CD14-positive monocyte (primary cell): Measurements from ENCODE around the gene SGCG. TPM values are rescaled to one million over a fixed set of nuclear protein-coding genes. Genes with fewer than 3 reads are reported as not detected.

Experiments
- DNase-seq, 3 donors: peaks; one replicate each; pipeline ENCODE4 v3.0.0-alpha.2; 2011 to 2022
- H2AFZ ChIP-seq: 2 replicates; pipeline ENCODE4 v1.6.0; 2012; ENCODE audit warnings: mild to moderate bottlenecking, low read depth, low read length, inconsistent platforms; ENCODE audit not compliant: insufficient read depth, poor library complexity, severe bottlenecking
- H3K27ac ChIP-seq, 2 donors: 1 replicate in 1 of 2; 2 replicates in 1 of 2; pipeline ENCODE4 v1.5.1; 2012 to 2013; ENCODE audit warnings: low read length in 2 of 2, control low read depth in 1 of 2, inconsistent platforms in 1 of 2, low read depth in 1 of 2, mild to moderate bottlenecking in 1 of 2
- H3K27me3 ChIP-seq, 2 donors: one replicate each; pipeline versions ENCODE4 v1.6.0 to v1.6.1; 2011 to 2013; ENCODE audit warnings: low read length in 2 of 2; ENCODE audit not compliant: control insufficient read depth in 2 of 2, insufficient read depth in 2 of 2
- H3K36me3 ChIP-seq, 2 donors: replicated peaks in 1 of 2; 1 replicate in 1 of 2; 2 replicates in 1 of 2; pipeline versions ENCODE4 v1.5.1 to v1.6.1; 2012 to 2013; ENCODE audit warnings: low read length in 2 of 2, control low read depth in 1 of 2, inconsistent platforms in 1 of 2, mild to moderate bottlenecking in 1 of 2; ENCODE audit not compliant: insufficient read depth in 2 of 2, control insufficient read depth in 1 of 2
- H3K4me1 ChIP-seq, 2 donors: 1 replicate in 1 of 2; 2 replicates in 1 of 2; pipeline versions ENCODE4 v1.5.1 to v1.6.1; 2012 to 2013; ENCODE audit warnings: low read length in 2 of 2, control low read depth in 1 of 2, inconsistent platforms in 1 of 2, mild to moderate bottlenecking in 1 of 2, moderate library complexity in 1 of 2; ENCODE audit not compliant: insufficient read depth in 2 of 2, control insufficient read depth in 1 of 2
- H3K4me2 ChIP-seq: replicated peaks from 2 replicates; pipeline ENCODE3; 2012; ENCODE audit warnings: low read length, moderate library complexity, mild to moderate bottlenecking; ENCODE audit not compliant: poor library complexity, severe bottlenecking; ENCODE audit errors: extremely low read depth
- H3K4me3 ChIP-seq, 3 experiments: fragments of 200-600 bp in 1 of 3; sonication (generic) in 1 of 3; replicated peaks in 1 of 3; 1 replicate in 2 of 3; 2 replicates in 1 of 3; pipeline ENCODE4 v1.5.1; 2011 to 2013; ENCODE audit warnings: low read length in 3 of 3, mild to moderate bottlenecking in 3 of 3, control low read depth in 2 of 3, low read depth in 2 of 3, inconsistent platforms in 1 of 3, moderate library complexity in 1 of 3
- H3K79me2 ChIP-seq: 2 replicates; pipeline ENCODE4 v1.6.0; 2012; ENCODE audit warnings: mild to moderate bottlenecking, control low read depth, inconsistent platforms, low read length, moderate library complexity; ENCODE audit not compliant: insufficient read depth
- H3K9ac ChIP-seq: 2 replicates; pipeline ENCODE4 v1.6.0; 2017; ENCODE audit warnings: low read length, mild to moderate bottlenecking; ENCODE audit not compliant: insufficient read depth, poor library complexity, severe bottlenecking
- H3K9me3 ChIP-seq, 2 donors: replicated peaks in 1 of 2; 1 replicate in 1 of 2; 2 replicates in 1 of 2; pipeline versions ENCODE4 v1.5.1 to v1.6.1; 2012 to 2013; ENCODE audit warnings: low read length in 2 of 2, control low read depth in 1 of 2; ENCODE audit not compliant: control insufficient read depth in 1 of 2, insufficient read depth in 1 of 2
- H4K20me1 ChIP-seq: 2 replicates; pipeline ENCODE4 v1.6.0; 2012; ENCODE audit warnings: mild to moderate bottlenecking, low read length, control low read depth, moderate library complexity; ENCODE audit not compliant: insufficient read depth
- H3K27ac Mint-ChIP-seq, 7 donors: one replicate each; pipeline ENCODE4 v1.8.0; 2020; ENCODE audit warnings: mild to moderate bottlenecking in 7 of 7, mixed read lengths in 7 of 7, moderate library complexity in 6 of 7, inconsistent platforms in 2 of 7
- H3K27me3 Mint-ChIP-seq, 3 donors: one replicate each; pipeline ENCODE4 v1.8.0; 2021 to 2022; ENCODE audit warnings: low read depth in 3 of 3, mild to moderate bottlenecking in 3 of 3, mixed read lengths in 3 of 3, moderate library complexity in 3 of 3, inconsistent platforms in 1 of 3
- H3K36me3 Mint-ChIP-seq, 2 donors: one replicate each; pipeline ENCODE4 v1.8.0; 2020; ENCODE audit warnings: mixed read lengths in 2 of 2, inconsistent platforms in 1 of 2, mild to moderate bottlenecking in 1 of 2
- H3K4me1 Mint-ChIP-seq: one replicate; pipeline ENCODE4 v1.8.0; 2020; ENCODE audit warnings: mild to moderate bottlenecking, mixed read lengths
- H3K4me3 Mint-ChIP-seq, 2 donors: one replicate each; pipeline ENCODE4 v1.8.0; 2020; ENCODE audit warnings: mild to moderate bottlenecking in 2 of 2, mixed read lengths in 2 of 2, moderate library complexity in 1 of 2
- H3K9me3 Mint-ChIP-seq, 7 donors: one replicate each; pipeline ENCODE4 v1.8.0; 2020 to 2022; ENCODE audit warnings: mixed read lengths in 7 of 7, mild to moderate bottlenecking in 6 of 7, moderate library complexity in 6 of 7, inconsistent platforms in 2 of 7
- WGBS: methylation state at CpG from one replicate; pipeline ENCODE4 v1.1.5; 2013; ENCODE audit warnings: missing lambda C conversion rate; ENCODE audit not compliant: insufficient coverage; 5-methylcytosine and 5-hydroxymethylcytosine counted together
- intact Hi-C, 2 donors: fragments of 100-400 bp; cut with micrococcal nuclease; formaldehyde crosslinking; loops; one replicate each; pipeline versions ENCODE4 v1.15.0 to v1.15.1; 2023
- polyA plus RNA-seq, 3 donors: library from polyadenylated mRNA; depleted of rRNA in 1 of 3; unstranded in 2 of 3; stranded (reverse) in 1 of 3; fragments of 300-500 nt in 2 of 3; fragments of >200 nt in 1 of 3; fragmentation: Illumina TruSeq in 2 of 3; gene quantifications; 1 replicate in 2 of 3; 2 replicates in 1 of 3; pipeline ENCODE4 v1.2.3, GENCODE V29; 2012 to 2021
- small RNA-seq: library from RNA; depleted of rRNA; stranded (forward); fragments of <200 nt; gene quantifications from one replicate; pipeline ENCODE3, GENCODE V24; 2012; ENCODE audit warnings: low read depth; ENCODE audit not compliant: insufficient read length
- TF ChIP-seq, protein P1 (sequence below): fragments of 200-600 bp; IDR thresholded peaks from one replicate; pipeline ENCODE4 v1.8.0; 2022; ENCODE audit warnings: antibody characterized with exemption, mild to moderate bottlenecking

Gene SGCG
- polyA plus RNA-seq, 3 donors: not detected

GRCh38 chr13:23372264-23372906, 191.6 kb downstream of the SGCG start:
- H3K4me1 Mint-ChIP-seq: peaks cover 25% of the 10 kb centered on the region
- Histone ChIP-seq H3K36me3 (peaks cover 6 to 33% of the 10 kb centered on the region in 2 donors), H3K79me2 (peaks cover 15% of the 10 kb centered on the region), H3K27me3 (no peaks in the 10 kb centered on the region), H2AFZ (no peak overlapping the region), H3K4me2 (no peak overlapping the region), H3K9ac (no peak overlapping the region), H3K27ac (no peak overlapping the region), H3K4me1 (peaks cover 13 to 33% of the 10 kb centered on the region in 2 donors), H3K4me3 (no peak overlapping the region), H3K9me3 (no peaks in the 10 kb centered on the region), H4K20me1 (no peaks in the 10 kb centered on the region)
- H3K36me3 Mint-ChIP-seq: peaks cover 23 to 33% of the 10 kb centered on the region in 2 donors
- peak overlapping the region in 3 of 7 donors; percentile 0 to 31 (median 5) for H3K27ac Mint-ChIP-seq
- peak in 2 of 3 donors; percentile 9 to 16 for DNase-seq
- TF ChIP-seq, protein P1, sequence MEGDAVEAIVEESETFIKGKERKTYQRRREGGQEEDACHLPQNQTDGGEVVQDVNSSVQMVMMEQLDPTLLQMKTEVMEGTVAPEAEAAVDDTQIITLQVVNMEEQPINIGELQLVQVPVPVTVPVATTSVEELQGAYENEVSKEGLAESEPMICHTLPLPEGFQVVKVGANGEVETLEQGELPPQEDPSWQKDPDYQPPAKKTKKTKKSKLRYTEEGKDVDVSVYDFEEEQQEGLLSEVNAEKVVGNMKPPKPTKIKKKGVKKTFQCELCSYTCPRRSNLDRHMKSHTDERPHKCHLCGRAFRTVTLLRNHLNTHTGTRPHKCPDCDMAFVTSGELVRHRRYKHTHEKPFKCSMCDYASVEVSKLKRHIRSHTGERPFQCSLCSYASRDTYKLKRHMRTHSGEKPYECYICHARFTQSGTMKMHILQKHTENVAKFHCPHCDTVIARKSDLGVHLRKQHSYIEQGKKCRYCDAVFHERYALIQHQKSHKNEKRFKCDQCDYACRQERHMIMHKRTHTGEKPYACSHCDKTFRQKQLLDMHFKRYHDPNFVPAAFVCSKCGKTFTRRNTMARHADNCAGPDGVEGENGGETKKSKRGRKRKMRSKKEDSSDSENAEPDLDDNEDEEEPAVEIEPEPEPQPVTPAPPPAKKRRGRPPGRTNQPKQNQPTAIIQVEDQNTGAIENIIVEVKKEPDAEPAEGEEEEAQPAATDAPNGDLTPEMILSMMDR: no peak
- WGBS: 50% methylated on average over 2 of the region's 5 CpGs
- H3K27me3 Mint-ChIP-seq: peaks cover 0 to 1% (median 0%) of the 10 kb centered on the region in 3 donors
- intact Hi-C loops: loop anchor here (10.0 kb wide), 4 partner anchors 502 to 1552 kb away; partner anchors contain the start of gene C1QTNF9B (in 1 of the 2)
- no peak overlapping the region for H3K4me3 Mint-ChIP-seq
- peaks cover 0 to 1% (median 0%) of the 10 kb centered on the region in 7 donors for H3K9me3 Mint-ChIP-seq

Small RNA genes within 50 kb of the gene (small RNA-seq; reads per million reads assigned to genes)
- gene RNU6-58P (not detected), gene RNY3P4 (not detected)
